ENCODE results near the gene TRPM3. TPM values are rescaled to one million over a fixed set of nuclear protein-coding genes. Genes with fewer than 3 reads are reported as not detected.

The TRPM3 gene
- total and polyA plus RNA-seq, 4 donors, result 0.07 to 0.89 (median 0.67) TPM

- H3K36me3 ChIP-seq (ENCODE audit: control insufficient read depth in 4 of 4, insufficient read depth in 3 of 4, low read depth in 1 of 4, low read length in 3 of 4), result no peaks in the 10 kb centered on the region
- no peak for TF ChIP-seq HNF4A (conservative IDR thresholded peaks at IDR 0.05)
- TF ChIP-seq FOXA2 (IDR thresholded peaks at IDR 0.05), result no peak
- no peak for TF ChIP-seq SP1 (IDR thresholded peaks at IDR 0.05)
- TF ChIP-seq RXRA (IDR thresholded peaks at IDR 0.05), result no peak
- no peak for TF ChIP-seq REST (IDR thresholded peaks at IDR 0.05)
- no peak for TF ChIP-seq GABPA (IDR thresholded peaks at IDR 0.05 in 1 of 2, conservative IDR thresholded peaks at IDR 0.05 in 1 of 2)
- TF ChIP-seq EGR1 (IDR thresholded peaks at IDR 0.05; ENCODE audit: low read depth in 2 of 2), result no peak
- no peak for TF ChIP-seq RAD21 (IDR thresholded peaks at IDR 0.05)
- TF ChIP-seq FOXA1 (IDR thresholded peaks at IDR 0.05), result no peak
- no peak for TF ChIP-seq YY1 (IDR thresholded peaks at IDR 0.05)
- no peak for TF ChIP-seq ATF3 (IDR thresholded peaks at IDR 0.05)
- no peak for TF ChIP-seq ZBTB33 (IDR thresholded peaks at IDR 0.05)
- no peak overlapping the region for H3K4me3 ChIP-seq (ENCODE audit: low read depth in 1 of 3, low read length in 3 of 3)
- no peak for DNase-seq (ENCODE audit: low spot score)
- H3K9ac ChIP-seq (ENCODE audit: low read depth in 1 of 2, low read length in 2 of 2), result no peak overlapping the region
- peaks cover 0 to 3% (median 0%) of the 10 kb centered on the region in 4 donors for H3K4me1 ChIP-seq (ENCODE audit: control insufficient read depth in 4 of 4, insufficient read depth in 4 of 4, low read length in 3 of 4)
- 91% methylated on average over 7 of the region's 7 CpGs for WGBS
- no peaks in the 10 kb centered on the region for H3K9me3 ChIP-seq (ENCODE audit: control insufficient read depth in 4 of 4, low read length in 3 of 4)
- H3K27me3 ChIP-seq (ENCODE audit: control insufficient read depth in 4 of 4, insufficient read depth in 4 of 4, low read length in 3 of 4), result no peaks in the 10 kb centered on the region
- no peak overlapping the region for H3K27ac ChIP-seq (ENCODE audit: low read depth in 1 of 2, low read length in 2 of 2)
Observed at GRCh38 chr9:70567511-70567910, 553.9 kb downstream of the TRPM3 start.

- Histone ChIP-seq H3K4me1 (ENCODE audit: control insufficient read depth in 4 of 4, insufficient read depth in 4 of 4, low read length in 3 of 4) (peaks cover 0 to 3% (median 0%) of the 10 kb centered on the region in 4 donors), H3K27me3 (ENCODE audit: control insufficient read depth in 4 of 4, insufficient read depth in 4 of 4, low read length in 3 of 4) (no peaks in the 10 kb centered on the region), H3K4me3 (ENCODE audit: low read depth in 1 of 3, low read length in 3 of 3) (no peak overlapping the region), H3K27ac (ENCODE audit: low read depth in 1 of 2, low read length in 2 of 2) (no peak overlapping the region), H3K36me3 (ENCODE audit: control insufficient read depth in 4 of 4, insufficient read depth in 3 of 4, low read depth in 1 of 4, low read length in 3 of 4) (no peaks in the 10 kb centered on the region), H3K9ac (ENCODE audit: low read depth in 1 of 2, low read length in 2 of 2) (no peak overlapping the region), H3K9me3 (ENCODE audit: control insufficient read depth in 4 of 4, low read length in 3 of 4) (no peaks in the 10 kb centered on the region)
- TF ChIP-seq MAX (IDR thresholded peaks at IDR 0.05) (no peak), HNF4A (conservative IDR thresholded peaks at IDR 0.05) (no peak), YY1 (IDR thresholded peaks at IDR 0.05) (no peak), SP1 (IDR thresholded peaks at IDR 0.05) (no peak), TAF1 (conservative IDR thresholded peaks at IDR 0.05) (no peak), REST (IDR thresholded peaks at IDR 0.05) (no peak), NR2F2 (IDR thresholded peaks at IDR 0.05) (no peak), JUND (IDR thresholded peaks at IDR 0.05) (no peak), GABPA (IDR thresholded peaks at IDR 0.05 in 1 of 2, conservative IDR thresholded peaks at IDR 0.05 in 1 of 2) (no peak), FOXA2 (IDR thresholded peaks at IDR 0.05) (no peak), ATF3 (IDR thresholded peaks at IDR 0.05) (no peak), RAD21 (IDR thresholded peaks at IDR 0.05) (no peak), ZBTB33 (IDR thresholded peaks at IDR 0.05) (no peak), CTCF (IDR thresholded peaks at IDR 0.05; ENCODE audit: low read depth, low read length, missing input control) (no peak), FOXA1 (IDR thresholded peaks at IDR 0.05) (no peak), RXRA (IDR thresholded peaks at IDR 0.05) (no peak), HNF4G (IDR thresholded peaks at IDR 0.05) (no peak)
- no peak for DNase-seq (ENCODE audit: low spot score)
- 83% methylated on average over 4 of the region's 4 CpGs for WGBS
Observed at GRCh38 chr9:70566751-70567150, 554.7 kb downstream of the TRPM3 start.

Measured in liver (tissue), 9 donors.